ENCODE results near the gene FBXO40.
"Not testable (repeated sequence)": the region's sequence is repeated elsewhere in the genome, so short reads cannot be mapped to it uniquely, and the experiment has no call there.

FBXO40 gene

DNA sequence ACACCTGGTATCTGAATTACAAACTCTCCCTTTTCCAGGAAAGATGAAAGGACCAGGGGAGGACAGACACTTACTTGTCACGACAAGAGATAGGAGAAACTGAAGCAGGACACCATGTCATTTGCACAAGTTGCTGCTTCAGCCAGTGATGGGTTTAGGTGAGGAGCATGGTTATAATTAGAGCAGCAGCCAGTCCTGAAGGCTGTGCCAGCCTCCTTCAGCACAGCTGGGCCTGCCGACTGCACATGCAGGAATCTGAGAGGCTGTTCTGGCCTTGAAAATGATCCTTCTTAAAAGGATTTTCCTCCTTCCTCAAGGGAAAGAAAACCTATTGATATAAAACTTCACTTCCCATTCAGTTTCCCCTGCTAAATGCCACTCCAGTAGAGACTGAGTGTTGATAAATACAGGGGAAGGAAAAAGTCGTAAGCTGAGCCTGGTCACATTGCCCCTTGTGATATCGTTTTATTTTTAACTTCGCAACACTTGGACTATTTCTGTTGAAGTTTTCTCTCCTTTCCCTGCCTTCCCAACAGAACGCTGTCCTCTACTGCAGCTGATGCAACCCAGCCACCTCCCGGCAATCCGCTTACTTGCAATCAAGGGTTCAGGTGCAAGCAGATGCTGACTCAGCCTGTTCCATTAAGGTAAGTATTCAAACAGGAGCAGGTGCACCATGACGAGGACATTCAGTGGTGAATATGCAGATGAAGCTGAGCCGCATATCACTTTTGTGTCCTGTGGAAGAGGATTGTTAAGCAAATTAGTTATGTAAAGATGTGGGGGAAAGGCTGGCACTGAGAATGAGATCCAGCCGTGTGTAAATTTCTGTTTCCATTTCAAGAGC is at the start of gene FBXO40:
Gene FBXO40, plus strand, starts transcription at position 524 of the 847 bp plus-strand sequence. CDS start 27,197 bp downstream, outside the sequence.
- no peak for DNase-seq (ENCODE audit: low spot score)

GRCh38 chr3:121545049-121545573 is 48.1 kb upstream of the FBXO40 start:
- DNase-seq (ENCODE audit: low spot score): peak; percentile 15

GRCh38 chr3:121545574-121546455 is 47.4 kb upstream of the FBXO40 start, which contains the start of gene POLQ:
Gene POLQ, minus strand, starts transcription at chr3:121545988. Its CDS starts 111 bp downstream, at chr3:121545877.
- DNase-seq (ENCODE audit: low spot score): peak; percentile 94

DNA sequence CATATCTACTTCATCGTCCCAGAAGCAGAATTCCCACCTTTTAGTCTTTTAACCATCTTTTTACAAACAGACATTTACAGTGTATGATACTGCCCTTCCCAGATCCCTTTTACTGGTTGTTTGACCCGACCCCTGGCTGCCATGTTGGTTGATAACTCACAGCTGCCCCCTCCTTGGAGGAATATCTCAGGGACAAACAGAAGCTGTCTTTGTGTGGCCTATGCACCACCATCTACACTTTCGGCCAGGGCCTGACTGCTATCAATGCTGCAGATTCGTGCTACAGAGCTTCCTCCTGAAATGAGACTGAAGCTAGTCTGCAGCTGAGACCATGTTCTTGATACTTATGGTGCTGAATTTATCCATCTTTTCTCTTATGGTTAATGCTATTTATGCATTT is 40.8 kb upstream of the FBXO40 start:
- DNase-seq (ENCODE audit: low spot score): no peak

- DNase-seq (ENCODE audit: low spot score): no peak
Measured at GRCh38 chr3:121552797-121553196, 40.4 kb upstream of the FBXO40 start.

DNA sequence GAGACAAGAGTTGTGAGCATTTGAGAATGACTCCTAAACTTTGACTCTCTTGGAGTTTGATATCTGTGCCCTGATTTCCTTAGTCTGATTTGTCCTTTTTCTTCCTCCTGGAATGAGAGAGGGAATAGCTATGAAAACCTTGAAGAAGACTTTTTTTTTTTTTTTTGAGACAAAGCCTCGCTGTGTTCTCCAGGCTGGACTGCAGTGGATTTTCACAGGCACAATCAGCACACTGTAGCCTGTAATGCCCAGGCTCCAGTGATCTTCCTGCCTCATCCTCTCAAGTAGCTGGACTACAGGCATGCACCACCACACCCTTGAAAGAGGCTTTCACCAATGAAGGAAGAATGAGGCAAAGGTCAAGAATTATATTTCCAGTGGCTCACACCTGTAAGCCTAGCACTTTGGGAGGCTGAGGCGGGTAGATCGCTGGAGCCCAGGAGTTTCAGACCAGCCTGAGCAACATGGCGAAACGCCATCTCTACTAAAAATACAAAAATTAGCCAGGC is 35.7 kb upstream of the FBXO40 start:
- DNase-seq (ENCODE audit: low spot score): no peak

- DNase-seq (ENCODE audit: low spot score): no peak
Measured at GRCh38 chr3:121562148-121562547, 31.0 kb upstream of the FBXO40 start.

DNA sequence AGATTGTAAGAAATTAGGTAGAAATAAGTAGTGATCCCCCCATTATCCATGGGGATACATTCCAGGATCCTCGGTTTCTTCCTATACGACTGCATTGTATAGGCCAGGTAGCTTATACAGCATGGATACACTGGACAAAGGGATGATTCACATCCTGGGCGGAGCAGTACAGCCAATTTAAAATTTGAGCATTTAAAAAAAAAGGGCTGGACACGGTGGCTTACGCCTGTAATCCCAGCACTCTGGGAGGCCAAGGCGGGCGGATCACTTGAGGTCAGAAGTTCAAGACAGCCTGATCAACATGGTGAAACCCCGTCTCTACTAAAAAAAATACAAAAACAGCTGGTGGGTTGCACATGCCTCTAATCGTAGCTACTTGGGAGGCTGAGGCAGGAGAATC is 26.4 kb upstream of the FBXO40 start:
- DNase-seq (ENCODE audit: low spot score): no peak

- DNase-seq (ENCODE audit: low spot score): no peak
Measured at GRCh38 chr3:121567649-121568048, 25.5 kb upstream of the FBXO40 start, which contains the start of gene ARGFX. Gene ARGFX, plus strand, starts transcription at chr3:121567949. Its CDS starts 2,765 bp downstream, at chr3:121570714.

DNA sequence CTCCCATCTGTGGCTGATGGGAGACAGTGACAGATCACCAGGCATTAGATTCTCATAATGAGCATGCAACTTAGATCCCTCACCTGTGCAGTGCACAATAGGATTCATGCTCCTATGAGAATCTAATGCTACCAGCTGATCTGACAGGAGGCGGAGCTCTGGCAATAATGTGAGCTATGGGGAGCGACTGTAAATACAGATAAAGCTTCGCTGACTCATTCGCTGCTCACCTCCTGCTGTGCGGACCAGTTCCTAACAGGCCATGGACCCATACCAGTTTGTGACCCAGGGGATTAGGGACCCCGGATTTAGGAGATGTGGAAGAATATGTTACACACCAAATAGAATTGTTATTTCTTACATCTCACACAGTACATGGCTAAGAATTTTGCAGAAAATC is 18.7 kb upstream of the FBXO40 start:
- DNase-seq (ENCODE audit: low spot score): no peak

DNA sequence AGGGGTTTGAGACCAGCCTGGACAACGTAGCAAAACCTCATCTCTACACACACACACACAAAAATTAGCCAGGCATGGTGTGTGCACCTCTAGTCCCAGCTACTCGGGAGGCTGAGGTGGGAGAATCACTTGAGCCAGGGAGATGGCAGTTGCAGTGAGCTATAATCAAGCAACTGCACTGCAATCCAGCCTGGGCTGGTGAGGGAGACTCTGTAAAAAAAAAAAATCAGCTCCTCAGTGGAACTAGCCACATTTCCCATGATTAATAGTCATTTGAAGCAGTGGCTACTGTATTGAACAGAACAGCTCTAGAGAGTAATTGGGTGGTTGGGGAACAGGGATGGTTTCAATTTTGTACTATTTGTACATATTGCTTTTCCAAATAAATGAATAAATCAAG is 11.5 kb upstream of the FBXO40 start:
- DNase-seq (ENCODE audit: low spot score): no peak

- DNase-seq (ENCODE audit: low spot score): no peak
Measured at GRCh38 chr3:121584418-121584817, 8.8 kb upstream of the FBXO40 start.

DNA sequence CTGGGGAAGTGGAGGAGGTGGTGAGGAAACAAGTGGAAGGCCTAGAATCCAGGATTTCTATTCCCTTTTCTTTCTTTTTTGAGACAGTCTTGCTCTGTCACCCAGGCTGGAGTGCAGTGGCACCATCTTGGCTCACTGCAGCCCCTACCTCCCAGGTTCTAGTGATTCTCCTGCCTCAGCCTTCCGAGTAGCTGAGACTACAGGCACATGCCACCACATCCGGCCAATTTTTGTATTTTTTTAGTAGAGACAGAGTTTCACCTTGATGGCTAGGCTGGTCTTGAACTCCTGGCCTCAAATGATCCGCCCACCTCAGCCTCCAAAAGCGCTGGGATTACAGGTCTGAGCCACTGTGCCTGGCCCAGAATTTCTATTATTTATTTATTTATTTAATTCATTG is 627 bp downstream of the FBXO40 start:
- DNase-seq (ENCODE audit: low spot score): not testable (repeated sequence)

- no peak for DNase-seq (ENCODE audit: low spot score)
Measured at GRCh38 chr3:121594850-121595249, 1.7 kb downstream of the FBXO40 start.

DNA sequence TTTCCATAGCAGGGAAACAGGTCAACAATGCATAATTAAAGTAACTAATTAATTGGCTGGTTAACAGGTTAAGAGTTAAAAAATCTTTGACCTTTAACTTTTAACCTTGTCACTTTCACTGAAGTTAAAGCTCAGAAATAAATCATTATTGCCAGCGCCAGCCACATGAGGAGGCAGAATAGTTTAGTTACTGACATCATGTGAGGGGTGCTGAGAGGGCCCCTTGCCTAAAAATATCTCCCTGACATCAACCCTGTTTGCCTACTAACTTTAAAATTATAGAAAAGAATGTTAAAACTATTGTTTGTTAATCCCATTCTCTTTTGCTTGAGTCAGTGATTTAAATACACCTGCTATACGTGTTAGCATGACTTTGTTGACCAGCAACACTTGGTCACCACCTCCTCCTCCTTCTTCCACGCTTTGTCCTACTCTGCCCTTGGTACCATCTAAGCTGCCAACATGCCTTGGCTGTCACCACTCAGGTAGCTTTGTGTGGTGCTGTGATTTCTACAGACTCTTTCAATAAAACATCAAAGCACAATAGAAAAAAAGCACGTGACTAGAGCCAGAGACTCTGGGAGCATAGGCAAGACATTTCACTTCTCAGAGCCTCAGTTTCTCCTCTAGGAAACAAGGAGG is 2.7 kb downstream of the FBXO40 start:
- no peak for DNase-seq (ENCODE audit: low spot score)

- no peak for DNase-seq (ENCODE audit: low spot score)
Measured at GRCh38 chr3:121598564-121598963, 5.4 kb downstream of the FBXO40 start.

- not testable (repeated sequence) for DNase-seq (ENCODE audit: low spot score)
Measured at GRCh38 chr3:121599900-121600299, 6.7 kb downstream of the FBXO40 start.

DNA sequence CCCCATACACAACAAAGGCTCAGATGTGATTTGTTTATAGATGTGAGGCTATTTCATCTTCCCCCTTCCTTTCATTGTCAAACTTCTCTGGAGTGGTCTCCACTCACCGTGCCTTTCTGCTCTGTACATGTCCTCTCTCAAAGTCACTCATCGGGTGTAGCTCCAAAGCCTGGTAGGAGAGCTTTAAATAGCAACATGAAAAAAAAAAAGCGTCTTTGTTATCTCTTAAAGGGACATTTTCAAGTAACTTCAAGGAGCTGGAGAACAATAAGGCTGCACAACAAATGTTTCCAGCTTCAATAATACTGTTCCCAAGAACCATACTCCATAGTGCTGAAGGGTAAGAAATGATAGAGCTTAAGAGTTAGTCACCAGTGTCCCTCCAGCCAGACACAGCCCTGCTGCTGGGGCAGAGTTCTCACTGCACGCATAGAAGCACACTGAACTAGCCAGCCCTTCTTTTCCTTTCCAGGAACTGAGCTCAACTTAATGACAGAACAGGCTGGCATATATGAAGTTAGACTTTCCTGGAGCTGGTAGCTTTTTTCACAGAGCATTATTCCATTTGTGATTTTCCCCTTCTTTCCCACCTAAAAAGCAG is 8.1 kb downstream of the FBXO40 start:
- DNase-seq (ENCODE audit: low spot score): no peak

GRCh38 chr3:121604759-121605158 is 11.6 kb downstream of the FBXO40 start:
- DNase-seq (ENCODE audit: low spot score): no peak

DNA sequence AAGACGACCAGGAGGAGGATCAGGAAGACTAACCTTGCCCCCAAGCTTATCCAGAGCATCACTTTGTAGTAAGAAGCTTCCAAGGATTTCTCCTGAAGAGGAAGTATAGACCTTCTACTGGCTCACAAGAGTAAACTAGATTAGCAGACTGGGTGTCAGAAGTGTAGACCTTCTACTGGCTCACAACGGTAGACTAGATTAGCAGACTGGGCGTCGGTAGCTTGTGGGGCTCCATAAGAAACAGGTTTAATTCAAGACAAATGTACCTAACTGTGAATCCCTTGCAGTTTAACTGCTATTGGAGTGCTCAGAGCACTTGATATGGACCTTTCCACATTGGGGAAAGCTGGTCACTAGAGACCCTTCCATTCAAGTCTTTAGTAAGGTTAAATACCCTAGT is 12.9 kb downstream of the FBXO40 start:
- DNase-seq (ENCODE audit: low spot score): no peak

- no peak for DNase-seq (ENCODE audit: low spot score)
Measured at GRCh38 chr3:121619691-121620090, 26.5 kb downstream of the FBXO40 start.

Measured in GM03348 (cell line).